Measurements from ENCODE around the gene NTN1.
"Not testable (repeated sequence)": the region's sequence is repeated elsewhere in the genome, so short reads cannot be mapped to it uniquely, and the experiment has no call there.

The NTN1 gene

DNA sequence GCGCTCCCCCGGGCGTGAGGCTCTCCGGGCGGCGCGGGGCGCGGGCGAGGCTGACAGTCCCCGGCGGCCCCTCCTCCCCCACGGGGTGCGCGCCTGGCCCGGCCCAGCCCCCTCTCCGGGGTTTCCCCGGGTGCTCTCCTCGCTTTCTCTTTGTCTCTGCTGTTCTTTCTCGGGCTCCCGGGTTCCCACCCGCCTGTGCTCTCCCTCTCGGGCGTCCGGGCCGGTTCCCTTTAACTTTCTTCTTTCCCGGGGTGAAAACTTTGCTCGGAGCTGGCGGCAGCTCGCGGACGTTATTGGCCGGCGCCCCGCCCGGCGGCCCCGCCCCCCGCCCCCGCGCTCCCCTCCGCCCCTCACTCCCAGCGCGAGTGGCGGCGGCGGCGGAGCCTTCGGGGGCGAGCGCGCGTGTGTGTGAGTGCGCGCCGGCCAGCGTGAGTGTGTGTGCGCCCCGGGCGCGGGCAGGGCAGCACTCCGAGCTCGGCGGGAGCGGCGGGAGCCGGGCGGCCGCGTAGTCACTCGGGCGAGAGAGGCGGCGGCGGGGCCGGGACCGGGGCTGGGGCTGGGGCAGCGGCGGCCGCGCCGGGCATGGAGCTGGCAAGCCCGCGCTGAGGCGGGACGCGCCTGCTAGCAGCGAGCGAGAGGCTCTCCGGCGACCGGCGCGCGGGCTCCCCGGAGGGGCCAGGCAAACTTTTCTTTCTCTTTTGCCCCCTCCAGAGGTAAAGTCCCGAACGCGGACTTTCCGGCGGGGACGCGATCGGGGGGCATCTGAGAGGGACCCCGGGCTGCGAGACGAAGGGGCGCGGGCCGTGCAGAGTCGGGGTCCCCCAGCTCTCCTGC lies at the start of gene NTN1:
TSS of gene NTN1 (plus strand) at position 353 of the 834 bp plus-strand sequence. CDS start 864 bp downstream, outside the sequence.
- DNase-seq, result peak; percentile 23

DNA sequence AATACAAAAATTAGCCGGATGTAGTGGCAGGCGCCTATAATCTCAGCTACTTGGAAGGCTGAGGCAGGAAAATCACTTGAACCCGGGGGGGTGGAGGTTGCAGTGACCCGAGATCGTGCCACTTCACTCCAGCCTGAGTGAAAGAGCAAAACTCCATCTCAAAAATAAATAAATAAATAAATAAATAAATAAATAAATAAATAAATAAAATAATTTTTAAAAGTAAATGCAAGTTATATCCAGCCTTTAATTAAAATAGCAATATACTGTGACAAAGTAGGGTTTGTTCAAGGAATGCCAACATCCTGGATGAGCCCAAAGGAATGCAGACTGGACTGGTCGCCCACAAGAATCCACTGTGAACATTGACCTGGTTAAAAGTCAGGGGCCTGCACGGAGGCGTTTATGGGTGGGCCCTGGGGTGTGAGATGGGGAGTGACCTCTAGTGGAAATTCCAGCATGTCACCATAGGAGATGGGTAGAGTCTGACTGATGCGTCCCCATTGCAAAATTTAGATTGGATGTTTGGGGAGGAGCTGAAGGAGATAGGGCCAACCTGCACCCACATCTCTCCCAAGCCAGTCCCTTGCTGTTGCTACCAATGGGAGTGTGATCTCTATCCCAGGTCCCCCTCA lies 46.1 kb upstream of the NTN1 start:
- no peak for DNase-seq

DNA sequence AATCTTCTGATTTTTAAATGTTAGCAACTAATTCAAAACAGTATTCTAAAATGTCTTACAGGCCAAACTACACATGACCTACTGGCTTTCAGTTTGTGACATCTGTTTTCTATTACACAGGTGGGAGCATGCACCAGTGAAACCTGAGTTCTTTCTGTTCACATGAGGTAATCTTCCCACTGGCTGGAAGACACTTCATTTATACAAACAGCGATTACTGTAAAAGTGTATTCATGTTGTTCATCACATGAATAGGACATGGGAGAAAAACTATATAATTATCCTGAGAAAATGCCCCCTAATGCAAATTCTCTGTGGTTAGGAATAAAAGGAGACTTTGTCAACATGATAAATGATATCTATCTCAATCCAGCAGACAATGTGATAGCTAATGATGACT lies 44.7 kb upstream of the NTN1 start:
- DNase-seq, result no peak

DNA sequence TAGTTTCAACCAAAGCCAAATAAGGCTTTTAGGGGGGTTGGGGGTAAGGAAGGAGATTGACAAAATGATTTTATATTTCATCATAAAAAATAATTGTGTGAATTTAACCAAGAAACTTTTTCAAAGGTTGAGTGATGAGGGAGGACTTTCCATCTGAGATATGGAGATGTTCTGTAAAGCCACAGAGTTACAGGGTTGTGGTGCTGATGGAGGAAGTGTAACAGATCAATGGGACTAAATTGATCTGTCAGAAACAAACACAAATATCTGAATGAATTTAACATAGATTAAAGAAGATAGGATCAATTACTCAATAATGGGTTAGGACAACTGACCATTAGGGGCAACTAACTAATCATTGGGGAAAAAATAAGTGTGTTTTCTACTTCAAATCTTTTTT lies 41.6 kb upstream of the NTN1 start:
- DNase-seq, result no peak

DNA sequence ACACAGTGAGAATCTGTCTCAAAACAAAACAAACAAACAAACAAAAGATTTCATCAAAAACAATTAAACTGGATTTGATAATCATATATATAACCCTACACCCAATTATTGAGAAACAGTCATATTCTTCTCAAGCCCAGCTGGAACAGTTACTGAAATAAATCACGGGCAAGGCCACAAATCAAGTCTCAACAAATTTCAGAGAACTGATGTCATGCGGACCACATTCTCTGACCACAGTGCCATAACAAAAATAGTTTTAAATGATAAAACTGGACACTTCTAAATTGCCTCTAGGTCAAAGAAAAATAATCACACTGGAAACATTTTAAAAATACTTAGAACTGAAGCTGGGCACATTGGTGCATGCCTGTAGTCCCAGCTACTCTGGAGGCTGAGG lies 39.9 kb upstream of the NTN1 start:
- DNase-seq, result no peak

DNA sequence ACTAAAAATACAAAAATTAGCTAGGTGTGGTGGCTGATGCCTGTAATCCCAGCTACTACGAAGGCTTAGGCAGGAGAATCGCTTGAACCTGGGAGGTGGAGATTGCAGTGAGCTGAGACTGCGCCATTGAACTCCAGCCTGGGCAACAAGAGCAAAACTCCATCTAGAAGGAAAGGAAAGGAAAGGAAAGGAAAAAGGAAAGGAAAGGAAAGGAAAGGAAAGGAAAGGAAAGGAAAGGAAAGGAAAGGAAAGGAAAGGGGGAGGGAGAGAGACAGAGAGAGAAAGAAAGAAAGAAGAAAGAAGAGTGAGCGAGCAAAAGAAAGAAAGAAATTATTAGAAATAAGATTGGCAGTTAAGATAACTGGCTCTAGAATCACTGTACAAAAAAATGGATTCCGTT lies 37.1 kb upstream of the NTN1 start:
- not testable (repeated sequence) for DNase-seq

DNA sequence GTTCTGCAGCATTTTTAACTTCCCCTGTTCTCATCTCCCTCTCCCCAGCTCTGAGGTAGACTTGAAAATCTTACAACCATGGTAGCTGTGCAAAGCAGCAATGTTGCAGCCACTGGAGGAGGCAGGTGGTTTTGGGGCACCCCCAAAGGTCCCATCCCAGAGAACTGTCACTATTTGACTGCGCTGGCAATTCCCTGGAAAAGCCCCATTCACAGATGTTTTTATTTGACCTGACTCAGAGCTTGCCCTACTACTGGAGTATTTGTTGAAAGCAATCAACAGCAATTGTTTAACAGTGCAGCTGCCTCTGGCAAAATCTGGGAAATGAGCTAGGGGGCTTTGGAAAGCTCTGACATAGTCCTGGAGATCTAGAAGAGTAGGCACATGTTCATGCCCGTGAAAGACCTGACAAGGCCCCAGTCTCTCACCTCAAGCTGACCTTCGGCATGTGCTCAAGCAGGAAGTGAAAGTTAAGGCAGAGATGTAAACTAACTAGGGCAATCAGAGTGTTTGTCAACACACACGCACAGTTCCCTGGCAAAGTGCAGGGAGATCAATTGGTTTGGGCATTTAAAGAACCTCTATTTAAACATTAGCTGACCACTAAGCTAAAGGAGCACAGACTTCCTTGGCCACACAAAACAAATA lies 36.1 kb upstream of the NTN1 start:
- DNase-seq, result no peak

DNA sequence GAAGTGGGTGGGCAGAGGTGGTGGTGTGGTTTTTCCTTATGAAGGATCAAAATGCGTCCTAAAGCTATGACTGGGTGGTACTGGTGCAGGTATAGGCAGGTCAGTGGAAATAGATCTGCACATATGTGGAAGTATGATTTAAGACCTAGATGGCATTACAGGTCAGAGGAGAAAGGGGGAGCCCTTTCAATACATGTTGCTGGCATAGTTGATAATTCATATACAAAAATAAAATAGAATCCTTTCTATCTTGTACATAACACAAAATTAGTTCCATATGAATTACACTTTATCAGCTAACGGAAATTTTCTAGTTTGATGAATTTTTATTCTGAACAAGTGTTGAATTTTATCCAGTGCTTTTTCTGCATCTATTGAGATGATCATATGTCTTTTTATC lies 35.0 kb upstream of the NTN1 start:
- DNase-seq, result no peak

DNA sequence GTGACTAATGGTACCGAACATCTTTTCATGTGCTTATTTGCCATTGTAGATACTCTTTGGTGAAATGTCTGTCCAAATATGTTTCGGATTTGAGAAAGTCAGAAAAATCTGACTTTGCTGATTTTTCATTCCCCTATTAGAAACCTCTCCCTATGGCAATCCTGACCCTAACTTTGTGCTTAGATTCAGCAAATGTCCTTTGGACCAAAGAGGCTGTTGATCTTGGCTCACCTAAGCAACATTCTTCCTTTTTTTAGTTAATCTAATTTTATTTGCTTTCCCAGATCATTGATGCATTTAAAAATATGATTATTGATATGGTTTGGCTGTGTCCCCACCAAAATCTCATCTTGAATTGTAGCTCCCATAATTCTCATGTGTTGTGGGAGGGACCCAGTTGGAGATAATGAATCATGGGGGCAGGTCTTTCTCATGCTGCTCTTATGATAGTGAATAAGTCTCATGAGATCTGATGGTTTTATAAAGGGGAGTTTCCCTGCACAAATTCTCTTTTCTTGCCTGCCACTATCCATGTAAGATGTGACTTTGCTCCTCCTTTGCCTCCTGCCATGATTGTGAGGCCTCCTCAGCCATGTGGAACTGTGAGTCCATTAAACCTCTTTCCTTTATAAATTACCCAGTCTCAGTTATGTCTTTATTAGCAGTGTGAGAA lies 32.9 kb upstream of the NTN1 start:
- not testable (repeated sequence) for DNase-seq

DNA sequence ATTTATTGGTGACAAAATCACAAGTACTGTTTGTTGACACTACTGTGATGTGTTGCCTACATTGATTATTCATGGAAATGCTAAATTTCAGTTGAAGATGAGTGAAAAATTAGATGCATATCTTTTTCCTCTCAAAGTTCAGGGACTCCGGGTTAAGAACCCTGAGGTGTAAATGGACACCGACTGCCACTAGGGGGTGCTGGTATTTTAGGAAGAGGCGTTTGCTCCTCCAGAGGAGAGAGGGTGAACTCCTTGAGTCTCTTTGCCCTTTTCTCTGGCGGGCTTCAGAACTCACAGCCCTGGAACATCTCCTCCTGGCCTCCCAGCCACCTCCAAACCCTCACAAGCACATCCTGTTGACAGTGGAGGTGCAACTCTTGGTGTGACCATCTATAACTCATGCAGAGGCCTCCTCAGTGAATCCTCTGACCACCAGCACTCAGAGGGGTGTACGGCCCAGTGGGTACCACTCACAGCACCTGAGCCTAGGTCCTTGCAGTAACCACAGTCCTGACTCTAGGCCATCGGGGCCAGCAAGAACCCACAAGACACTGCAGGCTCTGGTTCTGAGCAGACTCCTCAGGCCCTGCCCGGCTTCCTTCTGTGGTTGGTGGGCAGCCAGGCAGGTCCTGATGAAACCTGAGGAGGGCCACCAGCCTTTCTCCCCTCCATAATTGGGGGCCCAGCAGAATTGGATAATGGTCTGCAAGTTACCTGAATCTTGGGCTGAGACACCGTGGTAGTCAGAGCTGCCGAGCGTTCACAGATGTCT lies 29.6 kb upstream of the NTN1 start:
- peak; percentile 50 for DNase-seq

DNA sequence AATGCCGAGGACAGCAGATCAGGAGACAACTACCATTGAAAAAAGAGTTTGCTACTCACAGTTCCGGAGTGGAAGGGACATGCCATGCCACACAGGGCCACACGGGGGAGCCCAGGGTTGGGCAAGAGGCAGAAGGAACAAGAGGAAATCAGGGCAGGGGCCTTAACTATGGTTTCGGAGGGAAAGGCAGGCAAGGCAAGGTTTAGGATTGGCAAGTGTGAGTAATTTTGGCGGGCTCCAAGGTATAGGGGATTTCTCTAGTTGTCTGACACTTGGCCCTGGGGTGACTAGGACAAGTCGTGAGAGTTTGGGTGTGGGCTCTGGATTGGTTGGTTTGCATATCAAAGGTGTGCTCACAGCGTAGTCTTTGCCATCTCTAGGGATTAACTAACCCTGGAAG lies 27.0 kb upstream of the NTN1 start:
- DNase-seq, result peak; percentile 33

DNA sequence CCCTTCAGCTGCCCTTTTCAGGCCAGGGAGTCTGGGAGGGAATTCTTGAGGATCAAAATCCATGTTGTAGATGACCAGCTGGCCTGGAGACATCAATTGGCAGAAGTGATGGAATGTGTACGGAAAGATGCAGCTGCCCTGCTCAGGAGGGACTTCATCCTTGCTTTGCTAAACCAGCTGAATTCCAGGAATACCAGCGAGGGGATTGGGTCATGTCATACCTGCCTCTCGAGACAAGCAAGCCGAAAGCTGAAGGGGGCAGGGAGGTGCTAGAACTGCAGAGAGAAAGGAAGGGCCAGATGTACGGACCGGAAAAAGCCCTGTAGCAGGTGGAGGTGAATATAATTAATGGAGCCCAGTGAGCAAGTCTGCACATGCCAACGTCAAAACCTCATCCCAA lies 25.6 kb upstream of the NTN1 start:
- DNase-seq, result no peak

DNA sequence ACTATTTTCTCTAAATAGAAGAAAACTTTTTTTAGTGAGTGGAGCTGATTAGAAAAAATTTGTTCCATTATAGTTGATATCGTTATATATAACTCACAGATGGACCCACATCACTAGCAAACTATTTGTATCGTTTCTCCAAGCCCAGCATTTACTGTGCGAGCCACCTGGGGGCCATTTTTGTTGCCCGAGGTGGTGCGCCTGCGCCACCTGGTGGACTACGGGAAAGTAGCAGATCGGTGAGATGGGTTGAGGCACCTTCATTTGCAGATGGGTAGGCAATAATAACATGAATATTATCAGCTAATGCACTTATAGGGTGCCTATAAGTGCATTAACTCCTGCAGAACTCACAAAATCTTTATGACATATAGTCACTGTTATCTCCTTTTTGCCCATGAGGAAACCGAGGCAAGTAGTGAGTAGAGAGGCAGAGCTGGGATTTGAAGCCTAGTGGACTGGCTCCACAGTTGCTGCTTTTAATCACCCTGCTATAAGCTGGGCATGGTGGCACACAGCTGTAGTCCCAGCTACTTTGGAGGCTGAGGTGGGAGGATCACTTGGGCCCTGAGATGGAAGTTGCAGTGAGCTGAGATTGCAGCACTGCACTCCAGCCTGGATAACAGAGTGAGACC lies 23.2 kb upstream of the NTN1 start:
- peak; percentile 46 for DNase-seq

DNA sequence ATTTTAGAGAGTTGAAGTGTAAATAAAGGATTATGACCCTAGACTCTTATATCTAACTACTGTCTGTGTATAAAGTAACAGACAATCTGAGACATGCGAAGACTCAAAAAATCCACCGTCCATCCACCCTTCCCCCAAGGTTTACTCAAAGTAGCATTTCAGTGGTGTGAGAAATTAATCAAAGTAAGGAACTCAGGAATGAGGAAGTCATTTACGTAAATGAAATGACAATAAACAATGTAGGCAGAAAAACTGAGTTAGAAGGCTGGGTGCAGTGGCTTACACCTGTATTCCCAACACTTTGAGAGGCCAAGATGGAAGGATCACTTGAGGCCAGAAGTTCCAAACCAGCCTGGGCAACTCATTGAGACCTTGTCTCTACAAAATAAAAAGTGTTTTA lies 19.8 kb upstream of the NTN1 start:
- no peak for DNase-seq

DNA sequence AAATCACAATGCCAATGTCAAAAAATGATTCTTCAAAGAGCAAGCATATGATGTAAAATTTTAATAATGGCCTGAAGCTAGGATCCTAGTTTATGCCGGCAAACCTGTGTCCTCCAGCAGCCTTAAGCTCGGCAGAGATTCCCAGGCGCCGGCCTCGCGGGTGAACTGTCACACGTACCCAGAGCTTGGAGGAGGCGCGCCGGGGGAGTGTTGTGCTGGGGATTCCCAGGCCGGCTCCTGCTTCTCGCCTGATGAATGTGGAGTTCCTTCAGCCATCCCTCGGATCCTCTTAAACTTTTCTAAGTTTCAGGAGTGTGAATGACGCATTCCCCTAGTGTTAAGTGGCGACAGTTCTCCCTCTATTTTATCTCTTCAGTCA lies 19.1 kb upstream of the NTN1 start:
- no peak for DNase-seq

DNA sequence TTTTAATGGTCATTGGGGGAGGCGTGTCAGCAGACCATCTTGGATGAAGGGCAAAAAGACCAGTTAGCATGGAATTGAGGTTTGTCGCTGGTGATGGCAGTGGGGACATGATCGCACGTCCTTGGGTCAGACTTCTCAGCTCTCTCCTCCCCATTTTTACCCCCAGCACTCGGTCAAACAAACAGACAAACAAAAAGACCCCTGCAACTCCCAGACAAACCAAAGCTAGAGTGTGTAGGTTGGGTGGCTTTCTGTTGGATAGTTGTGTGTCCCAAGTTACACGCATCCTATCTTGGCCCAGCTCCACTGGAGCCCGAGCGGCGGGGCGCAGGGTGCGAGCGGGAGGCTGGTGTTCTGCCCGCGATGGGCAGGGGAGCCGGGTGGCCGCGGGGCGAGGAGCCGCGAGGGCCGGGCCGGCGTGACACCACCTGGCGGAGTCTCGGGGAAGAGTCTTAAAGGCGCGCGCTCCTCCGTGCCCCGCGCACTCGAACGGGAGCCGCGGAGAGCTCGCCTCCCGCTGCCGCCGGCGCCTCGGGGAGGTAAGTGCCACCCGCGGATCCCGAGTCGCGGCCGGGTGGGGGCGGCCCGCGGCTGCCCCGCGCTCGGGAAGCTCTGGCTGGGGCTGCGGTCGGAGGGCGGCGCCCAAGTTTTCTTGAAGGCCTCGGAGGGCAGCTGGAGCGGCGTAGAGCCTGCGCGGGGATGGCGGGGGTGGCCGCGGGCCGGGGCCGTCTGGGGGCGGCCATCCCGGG lies 18.5 kb upstream of the NTN1 start:
- no peak for DNase-seq

DNA sequence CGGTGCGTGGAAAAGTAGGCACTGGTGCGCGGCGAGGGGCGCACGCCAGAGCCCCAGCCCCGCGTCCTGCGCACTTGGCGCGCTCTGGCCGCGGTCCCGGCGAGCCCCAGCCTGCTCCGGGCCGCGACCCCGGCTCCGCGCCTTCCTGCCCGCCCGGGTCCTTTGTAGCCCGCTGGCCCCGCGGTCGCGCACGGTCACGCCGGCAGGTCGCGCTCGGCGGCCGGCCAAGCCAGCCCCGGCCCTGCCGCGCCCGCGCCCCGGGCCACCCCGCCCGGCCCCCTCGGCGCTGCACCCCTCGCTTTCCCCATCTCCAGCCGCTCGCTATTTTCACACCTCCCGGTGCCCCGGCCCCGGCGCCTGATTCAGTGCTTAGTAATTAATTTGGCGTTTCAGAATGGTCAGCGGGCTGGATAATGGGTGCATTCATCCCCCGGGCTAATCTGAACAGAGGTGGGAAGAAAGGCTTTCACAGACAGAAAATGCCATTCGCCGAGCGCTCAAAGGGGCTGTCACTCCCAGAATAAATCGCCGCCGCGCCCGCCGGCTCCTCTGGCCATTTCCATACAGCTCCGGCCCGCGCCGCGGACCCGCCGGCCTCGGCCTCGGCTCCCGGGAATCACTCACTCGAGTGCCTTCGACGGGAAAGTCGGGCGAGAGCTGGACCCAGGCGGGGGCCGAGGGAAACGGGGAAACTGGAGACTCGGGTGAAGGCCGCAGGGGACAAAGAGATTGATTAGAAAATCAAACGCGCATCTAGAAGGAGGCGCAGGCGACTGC lies 17.8 kb upstream of the NTN1 start:
- DNase-seq, result no peak

DNA sequence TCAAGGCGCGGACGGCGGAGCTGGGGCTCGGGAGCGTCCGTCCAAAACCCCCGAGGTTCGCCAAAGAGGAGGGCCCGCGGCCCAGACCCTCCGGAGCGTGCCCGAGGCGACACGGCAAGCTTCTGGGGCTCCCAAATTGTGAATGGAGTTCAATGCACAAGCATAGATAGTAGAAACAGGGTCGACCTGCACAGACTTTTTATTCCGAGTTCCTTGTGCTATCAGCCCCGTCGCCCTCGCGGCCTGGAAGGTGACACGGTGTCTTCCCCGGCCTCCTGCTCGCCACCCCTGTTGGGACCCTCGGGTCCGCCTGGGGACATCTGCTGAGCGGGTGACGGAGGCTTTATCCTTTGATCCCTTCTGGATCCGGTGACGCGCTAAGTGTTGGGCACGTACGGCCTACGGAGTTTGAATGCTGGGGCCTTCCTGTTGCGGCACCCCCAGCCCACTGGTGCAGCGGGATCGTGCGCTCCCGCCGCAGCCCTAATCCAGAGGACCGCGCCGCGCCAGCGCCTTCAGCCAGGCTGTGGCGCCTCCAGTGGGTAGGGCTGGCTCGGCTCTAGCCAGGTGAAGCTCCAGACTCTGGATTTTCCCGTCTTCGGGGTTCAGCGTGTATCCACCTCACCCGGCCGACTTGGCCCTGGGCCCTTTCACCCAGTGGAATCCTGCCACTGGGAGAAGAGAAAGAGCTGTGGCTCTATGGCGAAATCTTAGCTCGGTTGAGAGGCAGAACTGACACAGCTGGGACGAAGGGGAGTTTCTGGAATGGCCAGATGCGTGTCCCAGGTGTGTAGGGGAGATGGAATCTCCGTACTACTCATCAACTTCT lies 17.0 kb upstream of the NTN1 start:
- DNase-seq, result no peak

DNA sequence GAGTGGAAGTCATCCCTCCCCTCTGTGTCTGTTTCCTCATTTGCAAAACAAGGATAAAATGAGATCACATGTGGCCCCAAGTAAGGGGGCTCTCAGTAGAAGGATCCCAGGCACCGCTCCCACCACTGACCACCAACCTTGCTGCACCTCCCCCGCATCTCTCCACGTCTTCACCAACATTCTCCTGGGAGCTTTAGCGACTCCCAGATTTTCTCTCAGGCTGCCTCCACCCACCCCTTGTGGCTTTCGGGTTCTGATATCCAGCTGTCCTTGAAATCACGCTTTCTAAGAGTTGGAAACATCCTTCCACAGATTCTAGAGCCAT lies 16.4 kb upstream of the NTN1 start:
- DNase-seq, result no peak

Data from fibroblast of skin of right quadriceps (primary cell).